GM12873 (cell line): ENCODE data around the gene NARS2.

Experiments used
- CTCF ChIP-seq: IDR thresholded peaks from 2 replicates; pipeline ENCODE4 v1.5.1; 2012; ENCODE audit warnings: low read depth, mild to moderate bottlenecking, moderate library complexity, low read length, control low read depth; ENCODE audit not compliant: insufficient read depth; ENCODE audit errors: missing control alignments

The NARS2 gene

GRCh38 chr11:78392854-78393253 is 181.8 kb downstream of the NARS2 start:
- TF ChIP-seq CTCF = no peak

GRCh38 chr11:78391424-78391823 is 183.2 kb downstream of the NARS2 start:
- TF ChIP-seq CTCF = no peak

GRCh38 chr11:78390809-78391208 is 183.9 kb downstream of the NARS2 start:
- no peak for TF ChIP-seq CTCF

GRCh38 chr11:78386215-78386941 is 188.3 kb downstream of the NARS2 start:
- no peak for TF ChIP-seq CTCF
